NCI-H128 (cell line): ENCODE results near the gene PGP.

ENCODE experiments used
- DNase-seq: peaks from one replicate; lab custom pipeline; 2025; ENCODE audit not compliant: unreplicated experiment; lab: John Stamatoyannopoulos, UW

The PGP gene

GRCh38 chr16:2200313-2200712 lies 14.3 kb downstream of the PGP start:
- no peak for DNase-seq

GRCh38 chr16:2199621-2200139 lies 15.0 kb downstream of the PGP start:
- DNase-seq, result no peak

GRCh38 chr16:2199095-2199494 lies 15.5 kb downstream of the PGP start:
- DNase-seq, result no peak

GRCh38 chr16:2198283-2198682 lies 16.4 kb downstream of the PGP start:
- no peak for DNase-seq

DNA sequence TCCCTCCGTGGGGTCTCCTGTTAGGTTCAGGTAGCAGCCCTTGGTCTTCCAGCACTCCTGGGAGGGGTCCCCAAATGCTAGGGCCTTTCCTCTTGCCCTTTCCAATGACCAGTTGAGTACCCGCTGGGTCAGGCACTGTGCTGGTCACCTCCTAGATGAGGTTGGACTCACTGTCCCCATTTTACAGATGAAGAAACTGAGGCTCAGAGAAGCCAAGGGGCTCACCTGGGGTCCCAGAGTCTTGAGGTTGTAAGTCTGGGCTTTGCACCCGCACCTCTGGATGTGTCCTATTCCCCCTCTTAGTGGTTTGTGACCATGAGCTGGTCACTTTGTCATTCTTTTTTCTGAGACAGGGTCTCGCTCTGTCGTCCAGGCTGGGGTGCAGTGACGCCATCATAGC lies 16.9 kb downstream of the PGP start:
- no peak for DNase-seq

DNA sequence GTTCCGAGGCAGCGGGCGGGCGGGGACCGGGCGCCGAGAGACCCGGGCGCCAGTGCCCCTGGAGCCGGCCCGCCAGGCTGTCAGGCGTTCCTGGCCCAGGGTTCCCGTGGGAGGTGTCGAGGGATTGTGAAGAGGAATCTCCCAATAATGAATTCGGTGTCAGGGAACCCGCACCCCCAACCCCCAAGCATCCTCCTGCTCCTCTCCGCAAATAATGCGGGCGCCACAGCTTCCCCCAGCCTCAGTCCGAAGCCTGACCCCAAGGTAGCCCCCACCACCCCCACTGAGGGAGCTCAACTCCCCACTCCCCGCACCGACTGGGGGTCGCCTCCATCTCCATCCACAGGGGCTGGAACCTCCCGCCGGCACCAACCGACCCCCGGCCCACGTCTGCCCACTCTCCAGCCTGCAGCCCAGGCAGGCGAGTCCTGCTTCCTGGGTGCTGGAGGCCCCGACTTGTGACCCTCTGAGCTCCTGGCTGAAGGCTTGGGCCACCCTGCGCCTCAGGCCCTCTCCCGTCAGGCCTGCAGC lies 17.6 kb downstream of the PGP start:
- no peak for DNase-seq

- DNase-seq, result no peak
Observed at GRCh38 chr16:2196162-2196980, 18.3 kb downstream of the PGP start, which contains the start of gene CASKIN1. TSS of gene CASKIN1 (minus strand) at chr16:2196605. CDS start at chr16:2196432, 173 bp downstream.

- no peak for DNase-seq
Observed at GRCh38 chr16:2195322-2196161, 19.1 kb downstream of the PGP start.

DNA sequence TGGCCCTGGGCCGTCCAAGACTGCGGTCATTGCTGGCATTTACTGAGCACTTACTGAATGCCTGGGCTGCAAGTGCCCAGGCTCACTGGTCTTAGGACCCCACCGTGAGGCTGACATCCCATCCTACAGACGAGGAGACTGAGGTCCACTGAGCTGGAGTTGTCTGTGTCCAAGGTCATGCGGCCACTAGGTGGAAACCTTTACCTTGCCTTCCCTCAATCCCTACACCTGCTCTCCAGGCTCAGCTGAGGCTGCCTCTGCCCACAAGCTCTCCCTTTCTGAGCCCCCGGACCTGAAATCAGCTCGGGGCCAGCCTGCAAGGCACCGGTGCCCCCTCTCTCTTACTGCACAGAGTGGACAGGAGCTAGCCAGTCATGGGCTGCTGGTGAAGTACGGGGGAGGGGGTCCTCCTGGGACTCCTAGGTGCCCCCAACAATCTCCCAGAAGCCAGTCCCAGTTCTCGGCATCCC lies 19.8 kb downstream of the PGP start:
- no peak for DNase-seq

DNA sequence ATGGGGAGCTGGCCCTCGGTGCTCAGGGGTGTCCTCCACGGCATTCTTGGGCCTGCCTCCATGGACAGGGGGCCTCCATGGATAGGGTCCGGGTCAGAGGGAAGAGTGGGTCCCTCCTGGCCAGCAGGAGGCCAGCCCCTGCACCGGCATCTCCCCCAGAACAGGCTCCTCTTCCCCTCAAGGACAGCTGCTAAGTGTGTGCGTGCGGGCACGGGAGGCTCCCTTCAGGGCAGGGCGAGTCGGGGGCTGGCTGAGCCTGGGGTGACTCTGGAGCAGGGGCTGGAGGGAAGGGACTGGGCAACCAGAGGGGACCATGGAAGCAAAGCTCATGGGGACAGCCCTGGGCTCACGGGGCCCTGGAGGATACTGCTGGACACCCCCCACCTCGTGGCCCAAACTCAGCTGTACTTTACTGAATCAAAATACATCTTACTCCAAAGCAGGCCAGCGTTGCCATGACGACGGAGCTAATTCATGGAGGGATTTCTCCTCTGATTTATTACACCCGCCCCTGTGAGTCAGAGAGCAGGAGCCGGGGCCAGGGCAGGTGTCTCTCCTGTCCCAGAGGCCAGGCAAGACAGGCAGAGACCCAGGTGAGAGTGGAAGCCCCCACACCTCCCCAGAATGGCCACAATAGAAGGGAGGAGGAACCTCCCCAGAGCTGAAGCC lies 20.3 kb downstream of the PGP start:
- DNase-seq, result no peak

GRCh38 chr16:2191446-2191706 lies 23.3 kb downstream of the PGP start:
- no peak for DNase-seq

DNA sequence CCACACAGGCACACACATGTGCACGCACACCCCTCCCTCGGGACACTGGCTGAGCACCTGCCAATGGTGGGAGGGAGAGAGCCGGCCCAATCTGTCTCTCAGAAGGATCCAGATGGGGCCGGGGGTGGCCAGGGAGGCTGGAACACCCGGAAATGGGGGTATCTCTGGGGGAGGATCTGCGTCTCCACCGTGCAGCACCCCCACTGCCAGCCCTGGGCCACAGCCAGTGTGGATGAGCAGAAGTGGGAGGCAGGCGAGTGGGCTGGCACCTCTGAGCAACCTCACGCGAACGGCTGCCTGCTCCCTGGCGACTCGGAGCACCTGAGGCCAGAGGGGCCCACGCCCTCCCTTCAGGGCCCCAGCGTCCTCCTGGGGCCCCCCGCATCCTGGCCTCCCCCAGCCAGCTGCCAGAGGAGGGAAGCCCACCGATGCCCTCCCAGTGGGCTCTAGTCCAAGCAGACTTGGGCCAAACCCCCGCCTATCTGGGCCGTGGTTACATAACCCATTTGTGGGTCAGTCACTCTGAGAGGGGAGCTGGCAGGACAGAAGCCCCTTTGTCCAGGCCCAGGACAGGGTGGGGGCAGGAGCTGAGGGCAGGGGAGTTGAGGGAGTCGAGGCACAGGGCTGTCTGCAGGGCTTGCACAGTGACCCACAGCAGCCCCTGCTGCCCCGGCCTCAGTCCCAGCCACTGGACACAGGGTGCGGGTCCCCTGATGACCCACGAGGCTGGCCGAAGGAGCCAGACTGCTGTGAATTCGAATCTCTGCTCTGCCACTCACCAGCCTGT lies 23.8 kb downstream of the PGP start:
- no peak for DNase-seq

DNA sequence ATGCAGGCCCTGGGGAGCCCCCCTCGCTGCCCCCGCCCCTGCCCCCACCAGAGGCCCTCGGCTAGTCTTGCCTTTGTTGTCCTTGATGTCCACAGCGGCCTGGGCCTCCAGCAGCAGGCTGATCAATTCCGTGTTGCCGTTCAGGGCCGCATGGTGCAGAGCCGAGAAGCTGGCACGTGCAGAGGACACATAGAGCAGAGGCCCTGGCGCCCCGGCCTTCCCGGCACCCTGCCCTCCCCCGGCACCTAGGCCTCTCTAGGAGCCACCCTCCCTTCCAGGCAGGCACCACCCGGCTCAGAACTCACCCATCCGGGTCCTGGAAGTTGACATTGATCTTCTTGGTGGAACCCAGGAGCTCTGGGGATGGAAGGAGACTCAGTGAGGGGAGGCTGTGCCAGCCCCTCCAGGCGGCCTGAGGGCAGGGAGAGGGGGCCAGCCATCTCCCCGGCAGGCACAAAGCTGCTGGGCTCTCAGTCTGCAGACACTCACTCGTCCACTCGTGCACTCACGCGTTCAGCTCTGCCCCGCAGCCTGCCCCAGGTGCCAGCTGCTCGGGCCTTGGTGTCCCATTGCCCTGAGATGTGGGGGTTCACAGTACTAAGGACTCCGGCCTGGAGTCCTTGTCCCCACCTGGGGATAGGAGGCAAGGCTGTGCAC lies 24.5 kb downstream of the PGP start:
- DNase-seq, result no peak

GRCh38 chr16:2189252-2189893 lies 25.3 kb downstream of the PGP start:
- no peak for DNase-seq

- no peak for DNase-seq
Observed at GRCh38 chr16:2188395-2188794, 26.2 kb downstream of the PGP start.

- no peak for DNase-seq
Observed at GRCh38 chr16:2187212-2187611, 27.4 kb downstream of the PGP start.

GRCh38 chr16:2186505-2186904 lies 28.1 kb downstream of the PGP start:
- no peak for DNase-seq

- DNase-seq, result no peak
Observed at GRCh38 chr16:2186064-2186463, 28.6 kb downstream of the PGP start.

DNA sequence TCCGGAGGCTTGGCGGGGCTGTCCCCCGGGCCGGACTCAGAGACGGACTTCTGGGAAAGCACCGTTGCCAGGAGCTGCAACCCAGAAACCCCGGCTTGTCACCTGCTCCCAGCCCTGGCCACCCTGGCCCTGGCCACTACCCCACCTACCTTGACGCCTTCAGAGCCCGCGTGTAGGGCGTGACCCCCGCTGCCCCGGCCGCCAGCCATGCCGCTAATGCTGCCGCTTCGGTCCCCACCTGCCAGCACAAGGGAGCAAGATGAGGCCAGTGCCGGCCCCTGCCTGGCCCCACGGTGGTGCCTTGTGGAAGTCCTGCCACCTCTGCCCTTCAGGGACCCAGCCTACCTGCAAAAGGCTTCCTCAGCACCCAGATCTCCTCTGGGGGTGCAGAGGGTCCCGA lies 29.7 kb downstream of the PGP start:
- no peak for DNase-seq

GRCh38 chr16:2184346-2184745 lies 30.3 kb downstream of the PGP start:
- no peak for DNase-seq
